Measurements from ENCODE around the gene ALG12.

- TF ChIP-seq CTCF (IDR thresholded peaks at IDR 0.05) (no peak), EP300 (IDR thresholded peaks at IDR 0.05) (no peak), POLR2A (IDR thresholded peaks at IDR 0.05) (no peak)
These were observed 52.1 kb downstream of the ALG12 start for GRCh38 chr22:49866134-49866533.

Data from ovary (tissue), 3 donors.